Activated naive CD4-positive, alpha-beta T cell treated with anti-CD3 and anti-CD28 coated beads, Interleukin-2, amount 50 U/mL, for 72 hours (primary cell): ENCODE results near the gene TBC1D1. TPM values are rescaled to one million over a fixed set of nuclear protein-coding genes. Genes with fewer than 3 reads are reported as not detected.
A peak's percentile ranks its signal among the peaks of the same experiment; 100 is the strongest.
"Not testable (repeated sequence)": the region's sequence is repeated elsewhere in the genome, so short reads cannot be mapped to it uniquely, and the experiment has no call there.

ENCODE experiments used
- ATAC-seq, 2 donors: fragments of 150-1000 bp; cut with Tn5 transposase; 2 replicates each; pipeline ENCODE4 v1.10.0; 2021; ENCODE audit warnings: mild to moderate bottlenecking in 2 of 2, moderate library complexity in 2 of 2
- DNase-seq, 2 donors: peaks; one replicate each; pipeline ENCODE4 v3.0.0; 2021 to 2022; ENCODE audit warnings: low spot score in 2 of 2
- H3K27ac Mint-ChIP-seq, 2 donors: one replicate each; pipeline ENCODE4 v1.8.0; 2022; ENCODE audit warnings: mild to moderate bottlenecking in 2 of 2, mixed read lengths in 2 of 2
- H3K36me3 Mint-ChIP-seq, 2 donors: one replicate each; pipeline ENCODE4 v1.8.0; 2022; ENCODE audit warnings: mixed read lengths in 2 of 2
- H3K9me3 Mint-ChIP-seq, 2 donors: one replicate each; pipeline ENCODE4 v1.8.0; 2022; ENCODE audit warnings: mixed read lengths in 2 of 2
- total RNA-seq, 2 donors: library from RNA; stranded (reverse); gene quantifications; one replicate each; pipeline ENCODE4 v1.2.3, GENCODE V29; 2022

The TBC1D1 gene
- total RNA-seq, 2 donors from 2014 or later: 47.1 to 68.6 TPM

DNA sequence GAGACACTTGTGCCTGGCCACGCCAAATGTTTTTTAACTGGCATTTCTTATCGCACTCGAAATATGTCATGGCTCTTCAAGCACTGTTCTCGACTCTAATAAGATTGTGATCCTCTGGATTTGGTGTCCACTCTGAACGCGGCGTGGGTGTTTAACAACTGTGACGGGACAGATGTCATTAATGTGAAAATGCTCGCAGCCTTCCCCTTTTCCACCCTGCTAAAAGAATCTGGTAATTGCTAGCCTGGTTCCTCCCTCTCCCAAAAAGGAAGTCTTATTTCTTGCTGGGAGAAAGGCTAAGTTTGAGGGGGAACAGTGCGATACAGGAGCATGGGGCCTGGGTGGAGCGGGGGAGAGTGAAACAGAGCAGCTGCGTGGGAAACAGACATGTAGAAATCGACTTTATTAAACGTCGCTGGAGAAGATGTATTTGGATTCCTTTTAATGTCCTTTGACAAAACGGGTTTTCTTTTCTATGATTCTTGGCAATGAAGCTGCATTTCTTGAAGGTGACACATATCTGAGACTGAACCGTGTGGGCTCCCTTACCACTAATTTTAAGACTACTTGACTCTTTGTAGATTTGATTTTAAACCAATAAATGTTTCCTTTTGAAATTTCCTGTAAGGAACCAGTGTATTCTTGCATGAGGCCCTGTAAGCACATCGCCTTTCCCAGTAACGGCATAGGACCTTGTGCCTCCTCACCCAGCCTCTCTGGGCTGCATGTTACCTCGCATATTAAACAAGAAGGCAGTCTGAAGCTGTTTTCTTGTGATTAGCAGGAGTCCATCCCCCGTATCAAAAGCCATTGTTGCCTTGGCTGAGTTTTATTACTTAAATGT, 17.8 kb downstream of the TBC1D1 start:
- Mint-ChIP-seq H3K36me3 (peaks cover 5 to 11% of the 10 kb centered on the region in 2 donors), H3K9me3 (no peaks in the 10 kb centered on the region), H3K27ac (peak overlapping the region in 1 of 2 donors; percentile 41)
- ATAC-seq (no peak), DNase-seq (no peak)

DNA sequence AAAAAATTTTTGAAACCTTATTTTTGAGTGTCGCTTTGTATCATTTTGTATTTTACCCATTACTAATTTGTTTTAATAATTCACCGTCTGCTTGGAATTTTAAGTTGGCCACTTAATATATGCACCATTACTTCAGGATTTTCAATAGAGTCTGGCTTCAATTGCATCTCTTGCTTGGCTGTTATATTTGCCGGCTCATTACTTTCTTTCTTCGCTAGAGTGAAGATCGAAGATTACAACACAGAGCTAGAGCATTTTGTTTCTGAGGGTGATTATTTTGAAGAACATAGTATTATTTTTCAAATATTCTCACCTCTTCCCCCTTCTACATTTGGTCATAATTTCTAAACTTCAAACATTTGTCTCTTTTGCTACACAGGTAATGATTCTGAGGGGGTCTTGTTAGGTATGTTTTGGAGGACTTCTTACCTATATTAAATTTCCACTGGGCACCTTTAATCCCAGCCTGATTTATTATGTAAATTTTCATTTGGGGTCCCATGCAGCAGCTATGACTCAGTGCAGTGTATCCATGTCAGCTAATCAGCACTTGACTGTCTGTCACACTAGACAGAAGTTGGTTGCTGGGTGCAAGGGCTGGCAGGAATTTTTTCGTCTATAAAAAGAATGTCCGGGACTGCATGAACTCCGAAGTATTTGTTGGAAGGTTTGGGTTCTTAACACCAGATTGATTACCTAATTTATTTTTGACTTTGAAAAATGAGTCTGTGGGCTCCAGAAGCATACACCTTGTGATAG, 18.6 kb downstream of the TBC1D1 start:
- Mint-ChIP-seq H3K9me3 (no peaks in the 10 kb centered on the region), H3K27ac (no peak overlapping the region), H3K36me3 (peaks cover 5 to 11% of the 10 kb centered on the region in 2 donors)
- ATAC-seq: no peak
- no peak for DNase-seq

DNA sequence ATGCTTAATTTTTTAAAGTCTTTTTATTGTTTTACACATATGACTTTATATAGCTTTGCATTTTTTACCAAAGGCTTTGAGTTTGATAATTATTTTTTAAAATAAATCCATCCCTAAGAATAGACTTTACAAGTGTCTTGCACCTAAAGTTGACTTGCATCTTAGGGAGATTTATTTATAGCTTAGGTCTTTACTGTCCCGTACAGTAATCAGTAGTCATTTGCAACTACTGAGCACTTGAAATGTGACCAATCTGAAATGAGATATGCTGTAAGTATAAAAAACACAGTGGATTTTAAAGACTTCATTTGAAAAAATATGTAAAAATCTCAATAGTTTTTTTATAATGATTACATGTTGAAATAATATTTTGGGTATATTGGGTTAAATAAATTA, 19.2 kb downstream of the TBC1D1 start:
- DNase-seq (no peak), ATAC-seq (no peak)
- H3K36me3 Mint-ChIP-seq: peaks cover 5 to 11% of the 10 kb centered on the region in 2 donors
- H3K27ac Mint-ChIP-seq: no peak overlapping the region
- H3K9me3 Mint-ChIP-seq: no peaks in the 10 kb centered on the region

DNA sequence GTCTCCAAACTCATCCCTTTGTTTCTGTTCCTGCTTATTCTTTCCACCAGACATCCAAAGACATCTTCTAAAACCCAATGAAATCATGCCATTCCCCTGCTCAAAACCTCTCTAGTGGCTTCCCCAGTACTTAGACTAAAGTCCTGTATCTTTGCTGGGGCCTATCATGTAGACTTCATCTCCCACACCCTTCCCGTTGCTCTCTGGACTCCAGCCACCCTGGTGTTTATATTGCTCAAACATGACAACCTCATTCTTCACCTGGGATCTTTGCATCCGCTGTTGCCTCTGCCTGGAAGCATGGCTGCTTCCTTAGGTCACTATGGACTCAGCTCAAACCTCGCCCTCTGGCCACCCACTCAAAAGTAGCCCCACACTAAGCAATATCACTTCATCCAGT, 23.7 kb downstream of the TBC1D1 start:
- Mint-ChIP-seq H3K27ac (no peak overlapping the region), H3K36me3 (no peaks in the 10 kb centered on the region), H3K9me3 (no peaks in the 10 kb centered on the region)
- DNase-seq: no peak
- no peak for ATAC-seq

DNA sequence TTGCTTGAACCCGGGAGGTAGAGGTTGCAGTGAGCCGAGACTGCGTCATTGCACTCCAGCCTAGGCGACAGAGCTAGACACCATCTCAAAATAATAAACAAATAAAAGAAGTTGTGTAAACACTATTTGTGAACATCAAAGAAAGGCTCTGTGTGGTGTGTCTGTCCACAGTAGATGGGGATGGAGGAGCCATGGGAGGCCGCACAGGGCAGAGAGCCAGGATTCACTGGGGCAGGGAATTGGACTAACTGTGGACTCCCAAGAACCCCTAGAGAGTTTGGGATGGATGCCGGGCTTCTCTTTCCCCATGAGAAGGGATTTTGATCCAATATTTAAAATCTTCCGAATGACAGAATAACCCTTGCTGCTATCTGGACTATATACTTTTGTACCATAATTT, 26.5 kb downstream of the TBC1D1 start:
- H3K9me3 Mint-ChIP-seq: no peaks in the 10 kb centered on the region
- no peaks in the 10 kb centered on the region for H3K36me3 Mint-ChIP-seq
- DNase-seq (no peak), ATAC-seq (no peak)
- H3K27ac Mint-ChIP-seq: no peak overlapping the region

DNA sequence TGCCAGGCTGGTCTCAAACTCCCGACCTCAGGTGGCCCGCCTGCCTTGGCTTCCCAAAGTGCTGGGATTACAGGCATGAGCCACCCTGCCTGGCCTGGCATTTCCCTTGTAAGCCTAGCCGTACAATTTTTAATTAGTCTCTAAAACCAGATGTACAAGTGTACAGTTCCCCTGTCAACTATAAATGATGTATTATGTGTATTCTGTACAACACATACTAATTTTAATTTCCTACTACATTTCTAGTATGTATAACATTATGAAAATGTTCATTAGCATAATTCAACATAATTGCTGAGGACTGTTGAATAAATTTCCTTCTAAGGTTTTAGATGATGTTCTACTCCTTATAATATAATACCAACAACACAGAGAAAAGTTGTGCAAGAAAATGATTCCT, 27.8 kb downstream of the TBC1D1 start:
- no peaks in the 10 kb centered on the region for H3K9me3 Mint-ChIP-seq
- no peak for ATAC-seq
- H3K36me3 Mint-ChIP-seq: no peaks in the 10 kb centered on the region
- DNase-seq: no peak
- no peak overlapping the region for H3K27ac Mint-ChIP-seq

DNA sequence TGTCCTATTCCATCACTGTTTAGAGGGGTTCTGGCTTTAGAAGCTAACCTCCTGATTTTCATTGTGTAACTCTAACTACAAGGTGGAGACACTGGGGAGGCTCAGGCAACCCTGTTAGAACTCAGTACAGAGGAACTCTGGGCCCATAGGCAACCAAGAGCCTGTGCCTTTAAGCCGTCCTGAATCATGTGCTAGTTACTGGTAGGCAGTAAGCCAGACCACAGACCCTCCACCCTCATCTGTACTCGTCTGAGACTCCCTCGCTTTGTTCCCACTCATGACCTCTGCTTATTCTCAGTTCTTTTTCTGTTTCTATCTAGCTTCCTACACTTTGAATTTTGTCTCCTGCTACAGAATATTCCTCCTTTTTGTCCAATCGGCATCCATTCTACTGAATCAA, 31.4 kb downstream of the TBC1D1 start:
- Mint-ChIP-seq H3K27ac (no peak overlapping the region), H3K36me3 (no peaks in the 10 kb centered on the region), H3K9me3 (no peaks in the 10 kb centered on the region)
- peak in 1 of 2 donors; percentile 24 for ATAC-seq
- no peak for DNase-seq

DNA sequence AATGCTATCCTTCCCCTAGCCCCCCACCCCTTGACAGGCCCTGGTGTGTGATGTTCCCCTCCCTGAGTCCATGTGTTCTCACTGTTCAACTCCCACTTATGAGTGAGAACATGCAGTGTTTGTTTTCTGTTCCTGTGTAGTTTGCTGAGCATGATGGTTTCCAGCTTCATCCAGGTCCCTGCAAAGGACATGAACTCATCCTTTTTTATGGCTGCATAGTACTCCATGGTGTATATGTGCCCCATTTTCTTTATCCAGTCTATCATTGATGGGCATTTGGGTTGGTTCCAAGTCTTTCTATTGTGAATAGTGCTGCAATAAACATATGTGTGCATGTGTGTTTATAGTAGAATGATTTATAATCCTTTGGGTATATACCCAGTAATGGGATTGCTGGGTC, 32.2 kb downstream of the TBC1D1 start:
- not testable (repeated sequence) for H3K27ac Mint-ChIP-seq, H3K9me3 Mint-ChIP-seq, H3K36me3 Mint-ChIP-seq, DNase-seq, ATAC-seq

DNA sequence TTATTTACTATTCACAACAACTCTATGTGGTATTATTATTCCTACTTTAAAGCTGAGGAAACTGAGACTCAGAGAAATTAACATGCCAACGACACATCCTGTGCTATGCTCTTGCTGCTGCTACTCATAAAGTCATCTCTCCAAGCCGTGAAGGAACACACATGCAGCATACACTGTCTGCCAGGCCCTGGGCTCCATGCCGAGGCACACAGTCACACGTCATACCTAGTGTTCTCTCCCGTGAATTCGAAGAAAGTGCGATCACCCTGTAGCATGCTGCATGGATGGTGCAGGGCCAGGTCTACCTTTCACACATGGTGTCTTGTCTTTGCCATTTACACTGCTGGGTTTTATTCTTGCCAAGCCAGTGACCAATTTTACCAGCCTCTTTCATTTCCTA, 34.1 kb downstream of the TBC1D1 start:
- no peak for DNase-seq
- Mint-ChIP-seq H3K27ac (no peak overlapping the region), H3K36me3 (no peaks in the 10 kb centered on the region), H3K9me3 (no peaks in the 10 kb centered on the region)
- ATAC-seq: no peak

DNA sequence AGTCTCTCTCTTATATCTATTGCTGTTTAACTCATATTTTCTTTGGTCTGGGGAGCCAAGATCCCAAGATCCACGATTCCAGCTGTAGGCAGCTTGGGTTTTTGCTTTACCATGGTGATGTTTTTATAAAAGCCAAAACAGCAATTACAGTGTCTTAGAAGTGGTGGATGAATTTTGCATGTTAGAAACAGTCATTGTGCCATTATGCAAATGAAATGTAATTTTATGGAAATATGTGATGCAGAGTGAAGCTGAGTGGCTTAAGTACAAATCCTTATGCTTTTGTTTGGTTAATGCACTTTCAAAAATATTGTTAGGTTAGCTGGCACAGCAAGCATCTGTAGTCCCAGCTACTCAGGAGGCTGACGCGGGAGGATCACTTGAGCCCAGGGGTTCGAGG, 36.5 kb downstream of the TBC1D1 start:
- no peaks in the 10 kb centered on the region for H3K9me3 Mint-ChIP-seq
- no peaks in the 10 kb centered on the region for H3K36me3 Mint-ChIP-seq
- H3K27ac Mint-ChIP-seq: no peak overlapping the region
- ATAC-seq (no peak), DNase-seq (no peak)

DNA sequence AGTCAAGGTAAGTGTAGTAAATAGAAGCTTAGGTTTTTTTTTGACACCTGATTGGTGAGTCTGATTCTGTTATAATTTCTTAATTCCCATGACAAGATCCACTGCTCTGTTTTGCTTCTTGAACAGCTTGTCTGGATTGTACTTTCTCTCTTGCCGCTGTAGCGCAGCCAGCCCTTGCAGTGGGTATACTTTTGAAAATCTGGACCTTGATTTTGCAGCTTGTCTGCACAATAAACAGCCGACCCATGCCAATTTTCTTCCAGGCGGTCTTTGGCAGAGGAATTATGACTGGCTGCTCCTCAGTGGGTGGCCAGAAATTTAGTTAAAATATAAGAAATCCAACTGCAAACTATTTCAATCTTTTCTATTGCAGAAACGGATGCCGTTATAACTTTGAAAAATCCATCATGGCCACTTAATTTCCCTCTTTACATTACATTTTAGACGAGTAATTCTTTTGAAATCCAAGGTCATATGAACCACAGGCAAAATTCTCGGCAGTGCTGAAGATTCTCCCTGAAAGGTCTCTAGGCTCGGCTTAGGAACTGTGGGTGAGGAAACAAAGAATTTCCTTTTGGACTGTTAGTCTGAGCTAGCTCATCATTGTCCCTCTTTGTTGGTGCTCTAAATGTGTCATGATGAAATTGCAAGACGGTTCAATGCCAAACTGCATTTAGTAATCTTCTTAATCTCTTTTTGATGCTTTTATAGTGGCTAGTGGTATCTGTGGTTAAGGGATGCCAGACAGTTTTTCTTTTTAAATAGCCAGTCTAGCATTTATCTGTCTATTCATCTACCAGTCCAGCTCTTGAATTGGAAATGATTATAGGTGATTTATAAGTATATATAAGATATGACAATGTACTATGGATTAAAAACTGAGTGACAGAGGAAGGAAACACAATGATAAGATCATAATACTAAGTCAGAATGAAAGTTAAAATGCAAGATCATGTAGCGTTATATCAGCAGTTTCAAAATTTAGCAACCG, 37.8 kb downstream of the TBC1D1 start:
- DNase-seq: no peak
- Mint-ChIP-seq H3K36me3 (peaks cover 4% of the 10 kb centered on the region in 2 donors), H3K27ac (no peak overlapping the region), H3K9me3 (peaks cover 3% of the 10 kb centered on the region in 2 donors)
- peak; percentile 52 to 53 for ATAC-seq

DNA sequence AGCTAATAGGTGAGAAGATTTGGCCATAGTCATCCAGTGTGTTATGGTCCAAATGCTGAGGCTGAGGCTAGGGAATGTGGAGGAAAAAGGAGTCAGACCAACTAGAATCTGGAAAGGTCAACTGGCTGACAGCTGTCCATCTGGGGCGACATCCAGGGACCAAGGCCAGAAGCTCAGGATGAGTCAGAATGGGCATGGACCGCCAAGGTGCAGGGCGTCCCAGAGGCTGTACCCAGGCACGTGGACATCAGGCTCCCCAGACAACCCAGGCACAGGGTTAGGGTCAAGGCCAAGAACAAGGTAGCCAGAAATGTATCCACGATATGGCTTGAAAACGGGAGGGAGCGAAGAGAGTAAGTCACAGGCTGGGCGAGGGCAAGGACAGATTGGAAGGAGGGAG, 43.2 kb downstream of the TBC1D1 start:
- H3K9me3 Mint-ChIP-seq: peaks cover 6 to 14% of the 10 kb centered on the region in 2 donors
- no peak for DNase-seq
- H3K36me3 Mint-ChIP-seq: peaks cover 10% of the 10 kb centered on the region in 2 donors
- H3K27ac Mint-ChIP-seq: peak overlapping the region; percentile 9 to 37
- no peak for ATAC-seq

DNA sequence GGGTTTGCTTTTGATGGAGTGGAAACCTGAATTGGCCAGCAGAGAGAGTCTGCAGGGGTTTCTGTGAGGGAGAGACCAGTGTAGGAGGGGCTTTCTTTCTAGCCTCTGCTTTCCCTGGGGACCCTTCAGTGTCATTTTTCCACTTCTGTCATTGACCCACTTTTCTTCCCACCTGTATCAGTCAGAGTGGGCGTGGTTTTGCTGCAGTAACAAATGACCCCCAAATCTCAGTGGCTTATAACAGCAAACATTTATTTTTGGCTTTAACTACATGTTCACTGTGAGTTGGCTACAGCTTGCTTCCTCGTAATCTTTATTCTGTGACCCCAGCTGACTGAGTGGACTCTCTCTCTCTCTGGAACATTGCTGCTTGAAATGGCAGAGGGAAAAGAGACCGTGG, 43.7 kb downstream of the TBC1D1 start:
- H3K36me3 Mint-ChIP-seq: peaks cover 10% of the 10 kb centered on the region in 2 donors
- DNase-seq: no peak
- no peak overlapping the region for H3K27ac Mint-ChIP-seq
- peaks cover 6 to 14% of the 10 kb centered on the region in 2 donors for H3K9me3 Mint-ChIP-seq
- no peak for ATAC-seq

DNA sequence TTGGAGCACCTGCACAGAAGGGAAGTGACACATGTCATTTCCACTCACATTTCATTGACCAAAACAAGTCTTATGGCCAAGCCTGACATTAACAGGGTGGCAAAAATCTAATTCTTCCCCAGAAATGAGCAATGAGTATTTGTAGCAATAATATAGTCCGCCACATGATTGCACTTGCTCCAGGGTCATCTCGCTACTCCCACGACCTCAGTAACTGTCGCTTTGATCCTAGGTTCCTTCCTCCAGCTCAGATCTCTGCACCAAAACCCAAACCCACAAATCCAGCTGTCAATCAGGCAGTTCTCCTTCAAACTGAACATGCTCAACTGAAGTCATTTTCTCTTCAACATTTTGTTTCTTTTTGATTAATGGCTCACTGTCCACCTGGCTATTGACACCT, 44.1 kb downstream of the TBC1D1 start:
- Mint-ChIP-seq H3K36me3 (peaks cover 10% of the 10 kb centered on the region in 2 donors), H3K27ac (no peak overlapping the region), H3K9me3 (peaks cover 6 to 14% of the 10 kb centered on the region in 2 donors)
- ATAC-seq: no peak
- no peak for DNase-seq

DNA sequence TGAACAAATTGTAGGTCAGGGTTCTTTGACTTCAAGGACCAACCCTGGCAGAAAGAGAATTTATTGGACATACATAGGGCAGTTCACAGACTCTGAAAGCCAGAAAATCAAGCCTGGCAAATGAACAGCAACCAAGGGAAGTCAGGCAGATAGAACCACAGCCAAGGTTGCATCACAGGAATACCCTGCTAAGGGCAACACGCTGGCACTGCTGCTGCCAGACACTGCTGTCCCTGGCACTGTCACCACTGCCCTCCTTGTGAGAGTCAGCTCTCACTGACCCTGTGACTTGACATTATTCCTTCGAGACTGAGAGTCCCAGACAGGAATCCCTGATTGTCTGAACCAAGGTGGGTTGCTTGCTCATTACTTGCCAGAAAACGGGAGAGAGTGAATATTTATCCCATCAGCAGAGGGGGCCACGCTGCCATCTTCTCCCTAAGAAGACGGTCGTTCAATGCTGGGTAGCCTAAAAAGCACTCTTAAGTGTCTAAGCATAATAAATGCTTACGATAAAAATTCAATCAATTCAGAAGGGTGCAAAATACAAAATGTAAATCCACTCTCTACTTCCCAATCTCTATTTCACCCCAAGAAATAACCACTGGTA, 46.1 kb downstream of the TBC1D1 start:
- Mint-ChIP-seq H3K27ac (no peak overlapping the region), H3K36me3 (peaks cover 10 to 14% of the 10 kb centered on the region in 2 donors), H3K9me3 (peaks cover 11 to 14% of the 10 kb centered on the region in 2 donors)
- no peak for DNase-seq
- ATAC-seq: no peak

DNA sequence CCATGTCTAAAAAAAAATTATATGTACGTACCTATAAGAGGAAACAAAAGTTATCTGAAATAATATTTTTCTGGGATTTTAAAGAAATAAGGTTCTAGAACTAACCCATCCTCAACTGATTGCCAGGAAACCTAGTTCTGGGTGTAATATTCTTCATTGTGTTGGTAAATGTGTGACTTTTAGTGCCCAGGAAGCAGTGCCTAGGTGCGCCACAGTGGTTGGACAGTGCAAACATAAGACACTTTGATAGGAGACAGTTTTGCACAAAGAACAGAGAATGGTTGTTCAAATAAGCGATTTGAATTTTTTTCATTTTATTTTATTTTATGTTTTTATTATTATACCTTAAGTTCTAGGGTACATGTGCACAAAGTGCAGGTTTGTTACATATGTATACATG, 47.3 kb downstream of the TBC1D1 start:
- H3K36me3 Mint-ChIP-seq: peaks cover 10 to 14% of the 10 kb centered on the region in 2 donors
- DNase-seq: no peak
- no peak for ATAC-seq

More for the DNA sequence above, 47.3 kb downstream of the TBC1D1 start:
- H3K9me3 Mint-ChIP-seq: peaks cover 11 to 14% of the 10 kb centered on the region in 2 donors
- no peak overlapping the region for H3K27ac Mint-ChIP-seq
